M059J (cell line): ENCODE results near the gene DHRS7C. TPM values are rescaled to one million over a fixed set of nuclear protein-coding genes. Genes with fewer than 3 reads are reported as not detected.

Experiments
- DNase-seq: peaks from one replicate; pipeline ENCODE4 v3.0.0-alpha.2; 2012; ENCODE audit warnings: low read depth
- total RNA-seq: library from RNA; depleted of rRNA; stranded (reverse); fragments of >200 nt; shearing (Covaris generic); gene quantifications from 2 replicates; pipeline ENCODE4 v1.2.3, GENCODE V29; 2014; rRNA removed

Gene DHRS7C
- total RNA-seq = not detected in 2 replicates

GRCh38 chr17:9790889-9791876 lies at the start of gene DHRS7C:
Gene DHRS7C, minus strand, starts transcription at chr17:9791592. Its CDS starts 308 bp downstream, at chr17:9791284.
- DNase-seq = no peak

- DNase-seq = peak; percentile 50
These were observed 48.0 kb upstream of the DHRS7C start for GRCh38 chr17:9839433-9839832.

GRCh38 chr17:9837551-9838471 lies 46.4 kb upstream of the DHRS7C start:
- DNase-seq = peak; percentile 79

GRCh38 chr17:9833922-9834321 lies 42.5 kb upstream of the DHRS7C start:
- DNase-seq = no peak

GRCh38 chr17:9830711-9831110 lies 39.3 kb upstream of the DHRS7C start:
- no peak for DNase-seq

- DNase-seq = no peak
These were observed 38.0 kb upstream of the DHRS7C start for GRCh38 chr17:9829343-9829742.

GRCh38 chr17:9828296-9829295 lies 37.2 kb upstream of the DHRS7C start:
- no peak for DNase-seq

- no peak for DNase-seq
These were observed 34.3 kb upstream of the DHRS7C start, which contains the start of gene GLP2R for GRCh38 chr17:9825641-9826150. Gene GLP2R, plus strand, starts transcription at chr17:9825924. Its CDS starts 140 bp downstream, at chr17:9826064.

GRCh38 chr17:9824797-9825338 lies 33.5 kb upstream of the DHRS7C start:
- DNase-seq = no peak

- DNase-seq = no peak
These were observed 32.7 kb upstream of the DHRS7C start for GRCh38 chr17:9824094-9824493.

GRCh38 chr17:9821921-9822320 lies 30.5 kb upstream of the DHRS7C start, which contains the start of gene GSG1L2:
Gene GSG1L2, minus strand, starts transcription at chr17:9822079. Its CDS starts 8 bp downstream, at chr17:9822071.
- DNase-seq = no peak

- DNase-seq = no peak
These were observed 29.1 kb upstream of the DHRS7C start for GRCh38 chr17:9820448-9820847.

GRCh38 chr17:9818760-9819159 lies 27.4 kb upstream of the DHRS7C start:
- DNase-seq = peak; percentile 58

GRCh38 chr17:9817086-9817485 lies 25.7 kb upstream of the DHRS7C start:
- peak; percentile 61 for DNase-seq

- DNase-seq = no peak
These were observed 25.1 kb upstream of the DHRS7C start for GRCh38 chr17:9816472-9816871.

GRCh38 chr17:9814337-9814945 lies 23.0 kb upstream of the DHRS7C start:
- no peak for DNase-seq

- no peak for DNase-seq
These were observed 21.8 kb upstream of the DHRS7C start for GRCh38 chr17:9813166-9813565.

GRCh38 chr17:9811537-9811936 lies 20.1 kb upstream of the DHRS7C start:
- no peak for DNase-seq

- DNase-seq = peak; percentile 75
These were observed 19.7 kb upstream of the DHRS7C start for GRCh38 chr17:9811086-9811485.
